HG02870 (cell line): ENCODE results near the gene SELENON.
"Not testable (repeated sequence)": the region's sequence is repeated elsewhere in the genome, so short reads cannot be mapped to it uniquely, and the experiment has no call there.

ENCODE experiments used
- ATAC-seq: cut with Tn5 transposase; IDR thresholded peaks from one replicate; pipeline ENCODE4 v1.9.1; 2021; ENCODE audit warnings: mild to moderate bottlenecking, moderate library complexity; ENCODE audit not compliant: unreplicated experiment

The SELENON gene

GRCh38 chr1:25821630-25822091, 21.7 kb downstream of the SELENON start:
- no peak for ATAC-seq

DNA sequence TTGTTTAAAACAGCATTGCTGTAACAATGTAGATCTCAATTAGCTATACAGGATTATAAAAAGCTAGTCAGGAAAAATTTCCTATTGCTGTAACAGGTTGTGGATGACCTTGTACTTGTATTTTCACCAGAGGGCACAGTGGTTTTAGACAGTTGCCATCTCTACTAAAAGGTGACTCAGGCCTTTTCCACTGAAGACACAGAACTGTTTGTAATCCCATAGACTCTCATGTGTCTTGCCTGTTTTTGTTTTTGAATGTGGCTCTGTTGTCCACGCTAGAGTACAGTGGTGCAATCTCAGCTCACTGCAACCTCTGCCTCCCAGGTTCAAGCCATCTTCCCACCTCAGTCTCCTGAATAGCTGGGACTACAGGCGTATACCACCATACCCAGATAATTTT, 25.6 kb downstream of the SELENON start:
- ATAC-seq: no peak

GRCh38 chr1:25826571-25826970, 26.6 kb downstream of the SELENON start:
- no peak for ATAC-seq

DNA sequence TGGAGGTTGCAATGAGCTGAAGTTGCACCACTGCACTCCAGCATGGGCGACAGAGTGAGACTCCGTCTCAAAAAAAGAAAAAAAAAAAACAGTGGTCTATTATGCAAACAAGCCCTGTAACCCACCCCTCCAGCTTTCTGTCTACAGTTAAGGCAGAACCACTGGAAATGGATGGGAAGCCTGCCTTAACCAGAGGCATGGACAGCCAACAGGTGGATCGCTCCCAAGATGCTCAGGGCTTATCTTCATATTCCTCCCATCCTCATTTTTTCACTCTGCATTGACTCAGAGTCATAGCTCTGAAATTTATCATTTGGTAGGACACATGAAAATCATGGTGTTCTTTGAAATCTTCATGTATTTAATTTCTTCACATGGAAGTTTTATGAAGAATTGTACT, 28.5 kb downstream of the SELENON start:
- ATAC-seq: no peak

DNA sequence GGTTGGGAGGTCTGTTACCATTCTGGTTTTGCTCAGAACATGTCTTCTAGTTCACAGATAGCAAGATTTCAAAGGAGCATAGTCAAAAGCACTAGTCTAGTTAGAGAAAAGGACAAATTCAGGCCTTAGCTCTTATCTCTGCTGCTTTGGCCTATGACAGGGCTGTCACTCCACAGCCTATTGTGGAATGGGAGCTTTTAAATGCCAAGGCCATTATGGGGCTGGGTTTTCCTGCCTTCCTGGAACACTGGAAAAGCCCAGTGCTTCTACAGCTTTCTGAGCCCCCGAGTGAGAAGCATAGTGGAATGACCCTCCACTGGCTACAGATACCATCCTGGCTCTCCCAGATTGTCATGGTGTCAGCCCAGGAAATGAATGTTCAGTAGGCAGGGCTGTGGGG, 29.1 kb downstream of the SELENON start:
- no peak for ATAC-seq

- no peak for ATAC-seq
Measured at GRCh38 chr1:25831569-25832196, 31.7 kb downstream of the SELENON start.

- ATAC-seq: no peak
Measured at GRCh38 chr1:25832336-25833037, 32.5 kb downstream of the SELENON start.

GRCh38 chr1:25833158-25833557, 33.2 kb downstream of the SELENON start:
- no peak for ATAC-seq

GRCh38 chr1:25834894-25835293, 34.9 kb downstream of the SELENON start:
- ATAC-seq: no peak

DNA sequence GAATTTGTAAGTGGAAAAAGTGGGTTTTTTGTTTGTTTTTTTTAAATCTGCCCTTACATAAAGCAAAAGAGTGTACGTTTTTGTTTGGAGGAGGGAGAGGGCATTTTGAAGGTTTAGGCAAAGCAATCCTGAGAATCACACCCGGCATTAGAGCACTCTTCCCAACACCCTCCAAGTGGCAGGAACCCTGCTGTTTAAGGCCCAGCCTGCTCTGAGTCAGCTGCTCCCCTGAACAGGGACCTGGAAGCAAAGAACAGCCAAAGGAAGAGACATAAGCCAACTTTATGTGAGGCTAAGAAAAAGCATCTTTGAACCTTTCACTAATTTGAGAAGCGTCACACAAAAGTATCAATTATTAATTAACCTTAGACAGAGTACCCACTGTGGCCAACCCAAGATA, 36.7 kb downstream of the SELENON start:
- ATAC-seq: no peak

DNA sequence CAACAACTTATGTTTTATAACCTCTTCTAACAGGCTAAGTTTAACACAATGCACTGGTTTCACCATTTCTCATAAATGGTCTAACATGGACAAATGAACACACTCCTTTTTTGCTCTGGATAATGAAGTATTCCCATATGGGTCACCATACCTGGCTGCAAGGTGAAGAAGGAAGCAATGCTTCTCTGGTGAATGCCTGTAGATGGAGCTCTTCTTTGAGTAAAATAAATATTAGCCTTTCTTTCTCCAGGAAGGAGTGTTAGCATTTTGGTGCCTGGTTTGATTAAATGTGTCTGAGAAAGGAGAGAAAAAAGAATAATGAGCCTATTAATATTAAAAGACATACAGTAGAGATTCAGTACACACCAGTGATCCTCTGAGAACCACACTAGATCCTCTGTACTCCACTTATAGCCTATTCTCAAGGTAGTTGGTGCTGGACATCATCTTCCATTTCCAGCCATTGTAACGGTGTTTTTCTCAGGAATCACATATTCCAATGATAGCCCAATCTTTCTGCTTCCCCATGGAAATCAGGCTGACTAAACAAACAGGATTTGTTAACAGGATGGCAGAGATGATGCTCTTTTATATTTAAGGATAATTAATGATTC, 37.4 kb downstream of the SELENON start:
- no peak for ATAC-seq

DNA sequence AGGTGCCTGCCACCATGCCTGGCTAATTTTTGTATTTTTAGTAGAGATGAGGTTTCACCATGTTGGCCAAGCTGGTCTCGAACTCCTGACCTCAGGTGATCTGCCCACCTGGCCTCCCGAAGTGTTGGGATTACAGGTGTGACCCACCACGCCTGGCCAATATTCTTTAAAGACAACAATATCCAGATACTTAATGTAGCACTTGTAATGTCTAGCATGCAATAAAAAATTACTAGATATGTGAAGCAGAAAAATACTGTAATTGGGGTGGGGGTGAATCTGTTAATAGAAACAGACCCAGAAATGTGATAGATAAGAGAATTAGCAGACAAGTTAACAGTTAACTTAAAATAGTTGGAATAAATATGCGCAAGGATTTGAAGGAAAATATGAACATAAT, 39.8 kb downstream of the SELENON start:
- not testable (repeated sequence) for ATAC-seq

DNA sequence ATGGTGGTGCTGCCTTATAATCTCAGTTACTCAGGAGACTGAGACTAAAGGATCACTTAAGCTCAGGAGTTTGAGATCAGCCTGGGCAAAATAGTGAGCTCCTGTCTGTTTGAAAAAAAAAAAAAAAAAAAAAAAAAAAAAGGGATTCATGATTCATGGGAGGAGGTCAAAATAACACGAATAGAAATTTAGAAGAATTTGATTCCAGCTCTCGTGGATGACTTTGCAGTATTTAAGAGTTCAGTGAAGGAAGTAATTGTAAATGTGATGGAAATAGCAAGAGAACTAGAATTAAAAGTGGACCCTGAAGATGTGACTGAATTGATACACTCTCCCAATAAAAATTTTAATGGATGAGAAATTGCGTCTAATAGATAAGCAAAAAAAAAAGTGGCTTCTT, 43.5 kb downstream of the SELENON start:
- no peak for ATAC-seq

DNA sequence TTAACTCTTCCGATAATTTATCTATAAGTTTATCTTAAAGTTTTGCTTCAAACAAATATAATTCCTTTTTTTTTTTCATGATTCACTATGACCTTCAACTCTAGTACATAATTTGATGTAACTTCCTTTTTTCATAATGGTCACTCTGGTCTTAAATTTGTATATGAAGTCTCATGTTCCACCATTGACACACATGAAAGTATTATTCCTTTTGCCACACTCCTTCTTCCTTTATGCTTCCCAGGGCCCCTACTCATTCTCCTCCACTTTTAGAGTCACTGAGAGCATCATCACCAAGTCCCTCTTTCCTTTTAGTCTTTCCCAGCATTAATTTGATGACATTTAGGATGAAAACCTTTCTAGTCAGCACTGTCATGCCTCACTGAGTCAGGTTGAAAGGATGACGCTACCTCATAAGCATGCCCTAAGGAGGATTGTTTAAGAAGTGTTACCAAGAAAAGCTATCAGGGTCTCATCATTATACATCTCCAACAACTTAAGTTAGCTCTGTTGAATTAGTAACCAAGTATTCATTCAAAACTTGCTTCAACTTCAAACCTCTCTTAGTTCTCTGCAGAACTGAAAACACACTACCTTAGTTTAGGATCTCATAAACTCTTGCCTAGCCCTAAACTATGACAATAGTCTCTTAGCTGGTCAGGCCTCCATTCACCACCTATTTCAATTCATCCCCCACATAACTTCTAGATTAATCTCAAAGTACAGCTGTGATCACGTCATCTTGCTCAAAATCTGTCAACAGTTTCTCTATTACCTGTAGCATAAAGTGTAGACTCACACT, 44.7 kb downstream of the SELENON start:
- ATAC-seq: no peak

DNA sequence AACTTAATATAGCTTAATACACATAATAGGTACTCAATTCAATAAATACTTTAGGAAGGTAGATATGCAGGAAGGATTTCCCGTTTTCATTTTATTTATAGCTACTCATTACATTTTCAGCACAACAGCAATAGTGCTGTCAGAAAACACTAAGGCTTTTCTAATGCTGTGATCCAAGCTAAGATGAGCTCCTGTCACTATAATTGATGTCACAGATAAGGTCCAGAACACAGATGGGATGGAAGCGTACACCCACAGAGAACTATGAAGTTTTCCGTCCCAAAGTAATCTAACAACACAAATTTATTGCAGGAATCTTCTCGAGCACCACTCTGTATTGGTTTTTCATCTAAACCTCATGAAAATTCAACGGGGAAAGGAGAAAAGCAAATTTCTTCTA, 45.7 kb downstream of the SELENON start:
- no peak for ATAC-seq

DNA sequence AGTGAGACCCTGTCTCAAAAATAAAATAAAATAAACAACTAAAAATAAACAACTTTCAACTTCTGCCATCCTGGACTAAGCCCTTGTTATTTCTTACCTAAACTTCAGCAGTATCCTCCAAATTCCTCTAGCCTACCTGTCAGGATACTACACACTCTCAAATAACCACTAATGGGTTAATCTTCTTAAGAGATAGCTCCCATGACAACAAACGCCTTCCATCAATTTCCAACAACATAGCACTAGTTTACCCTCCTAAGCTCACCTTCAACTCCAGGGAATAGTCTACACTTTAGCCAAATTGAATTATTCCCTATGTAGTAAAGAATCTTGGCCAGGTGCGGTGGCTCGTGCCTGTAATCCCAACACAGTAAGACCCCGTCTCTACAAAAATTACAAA, 47.9 kb downstream of the SELENON start:
- ATAC-seq: no peak

- no peak for ATAC-seq
Measured at GRCh38 chr1:25848531-25848930, 48.5 kb downstream of the SELENON start.

DNA sequence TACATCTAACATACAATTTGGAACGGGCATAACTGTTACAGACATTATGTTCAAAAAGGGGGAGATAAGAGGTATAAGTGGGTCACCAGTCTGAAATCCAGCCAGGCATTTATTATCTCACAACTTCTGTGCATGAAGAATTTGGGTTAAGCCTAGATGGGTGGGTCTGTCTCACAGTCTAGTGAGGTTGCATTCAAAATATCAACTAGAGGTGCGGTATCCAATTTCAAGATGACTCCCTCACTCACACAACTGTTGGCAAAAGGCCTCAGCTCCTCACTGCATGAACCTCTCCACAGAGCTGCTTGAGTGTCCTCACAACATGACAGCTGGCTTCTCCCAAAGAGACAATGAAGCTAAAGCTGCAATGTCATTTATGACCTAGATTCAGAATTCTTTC, 54.6 kb downstream of the SELENON start:
- ATAC-seq: no peak

DNA sequence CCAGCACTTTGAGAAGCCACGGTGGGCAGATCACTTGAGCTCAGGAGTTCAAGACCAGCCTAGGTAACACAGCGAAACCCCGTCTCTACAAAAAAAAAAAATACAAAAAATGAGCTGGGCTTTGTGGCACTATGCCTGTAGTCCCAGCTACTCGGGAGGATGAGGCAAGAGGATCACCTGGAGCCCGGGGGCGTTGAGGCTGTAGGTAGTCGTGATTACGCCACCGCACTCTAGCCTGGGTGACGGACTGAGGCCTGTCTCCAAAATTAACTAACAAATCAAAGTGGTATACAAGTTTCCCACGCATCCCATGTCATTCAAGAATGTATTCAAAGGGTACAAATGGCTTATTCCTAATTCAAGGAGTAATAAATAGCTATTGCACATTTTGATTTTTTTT, 56.9 kb downstream of the SELENON start:
- no peak for ATAC-seq

DNA sequence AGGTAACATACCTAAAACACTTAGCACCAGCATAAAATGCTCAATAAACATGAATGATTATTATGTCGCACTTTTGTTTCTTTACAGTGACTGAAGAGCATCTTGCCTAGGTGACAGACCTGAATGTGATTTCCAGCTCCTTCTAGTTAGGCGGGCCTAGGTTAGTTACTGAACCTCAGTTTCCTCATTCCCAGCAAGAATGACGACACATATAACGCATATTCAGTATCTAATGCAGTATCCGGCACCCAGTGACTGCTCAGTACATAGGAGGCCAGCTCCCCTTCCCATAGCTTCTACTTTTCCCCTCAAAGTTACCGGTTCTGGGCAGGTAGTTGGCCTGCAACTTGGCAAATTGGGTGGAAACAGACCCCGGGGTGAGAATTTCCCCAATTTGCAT, 58.5 kb downstream of the SELENON start:
- ATAC-seq: no peak
